HUES6 (cell line): ENCODE results near the gene E2F1.

Source experiments
- H3K27ac ChIP-seq: 2 replicates; pipeline ENCODE4 v1.7.0; 2013; ENCODE audit warnings: low read depth, mild to moderate bottlenecking, low read length, inconsistent platforms
- H3K27me3 ChIP-seq: 2 replicates; pipeline ENCODE4 v1.6.1; 2013; ENCODE audit warnings: low read length; ENCODE audit not compliant: control insufficient read depth, insufficient read depth
- H3K36me3 ChIP-seq: 2 replicates; pipeline ENCODE4 v1.6.1; 2013; ENCODE audit warnings: low read length; ENCODE audit not compliant: control insufficient read depth, insufficient read depth
- H3K4me1 ChIP-seq: 2 replicates; pipeline ENCODE4 v1.6.1; 2013; ENCODE audit warnings: low read length; ENCODE audit not compliant: control insufficient read depth, insufficient read depth
- H3K4me3 ChIP-seq: 2 replicates; pipeline ENCODE4 v1.5.1; 2013; ENCODE audit warnings: low read depth, low read length
- H3K9ac ChIP-seq: one replicate; pipeline ENCODE4 v1.6.1; 2013; ENCODE audit warnings: mild to moderate bottlenecking, low read length
- H3K9me3 ChIP-seq: 2 replicates; pipeline ENCODE4 v1.6.1; 2013; ENCODE audit warnings: low read depth, low read length; ENCODE audit not compliant: control insufficient read depth, insufficient read depth

E2F1 gene

DNA sequence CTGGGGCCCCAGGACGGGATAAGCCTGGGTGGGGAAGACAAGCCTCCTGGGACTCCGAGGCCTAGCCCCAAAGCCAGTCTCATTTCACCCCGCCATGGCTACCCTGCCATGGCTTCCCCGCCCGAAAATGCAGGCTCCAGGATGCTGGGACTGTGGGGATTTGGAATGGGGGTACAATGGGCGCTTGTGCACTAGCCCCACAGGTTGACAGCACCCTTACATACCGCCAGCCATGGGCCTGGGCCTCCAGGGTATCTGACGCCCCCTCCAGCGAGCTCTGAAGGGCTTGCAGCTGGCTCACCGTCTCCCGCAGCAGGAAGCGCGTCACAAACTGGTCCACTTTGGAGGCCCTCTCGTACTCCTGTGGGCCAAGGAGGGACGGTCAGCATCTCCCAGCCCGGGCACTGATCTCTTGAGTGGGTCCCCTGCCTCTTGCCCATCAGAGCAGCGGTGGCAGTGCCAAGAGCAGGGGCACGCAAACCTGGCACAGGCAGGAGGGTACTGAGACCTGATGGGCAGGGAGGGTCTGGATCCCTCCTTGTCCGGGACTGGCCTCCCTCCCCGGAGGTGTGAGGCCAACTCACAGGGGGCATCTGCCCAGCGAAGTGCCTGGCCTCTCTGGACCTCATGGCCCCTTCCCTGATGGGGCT, 26.0 kb downstream of the E2F1 start:
- H3K9ac ChIP-seq, result no peak overlapping the region
- peaks cover 19% of the 10 kb centered on the region for H3K4me1 ChIP-seq
- H3K36me3 ChIP-seq, result peaks cover 34% of the 10 kb centered on the region
- no peak overlapping the region for H3K4me3 ChIP-seq
- H3K27ac ChIP-seq, result no peak overlapping the region
- H3K9me3 ChIP-seq, result no peaks in the 10 kb centered on the region
- no peaks in the 10 kb centered on the region for H3K27me3 ChIP-seq

- no peak overlapping the region for H3K27ac ChIP-seq
- no peaks in the 10 kb centered on the region for H3K9me3 ChIP-seq
- peaks cover 13% of the 10 kb centered on the region for H3K4me1 ChIP-seq
- no peak overlapping the region for H3K9ac ChIP-seq
- H3K36me3 ChIP-seq, result peaks cover 34% of the 10 kb centered on the region
- no peaks in the 10 kb centered on the region for H3K27me3 ChIP-seq
- no peak overlapping the region for H3K4me3 ChIP-seq
Observed at GRCh38 chr20:33659341-33660034, 26.7 kb downstream of the E2F1 start.

DNA sequence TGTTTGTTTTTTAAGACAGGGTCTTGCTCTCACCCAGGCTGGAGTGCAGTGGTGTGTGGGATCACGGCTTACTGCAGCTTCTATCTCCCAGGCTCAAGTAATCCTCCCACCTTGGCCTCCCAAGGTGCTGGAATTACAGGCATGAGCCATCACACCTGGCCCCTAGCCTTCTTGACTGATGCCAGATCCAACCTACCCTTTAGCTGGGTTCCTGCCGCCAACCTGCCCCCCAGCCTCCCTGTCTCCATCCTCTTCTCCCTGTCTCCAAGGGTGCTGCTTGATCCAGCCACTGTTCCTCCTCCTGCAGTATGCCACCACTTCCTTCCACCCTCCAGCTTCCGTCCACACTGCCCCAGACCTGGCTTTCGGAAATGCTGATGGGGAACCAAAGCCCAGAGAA, 27.3 kb downstream of the E2F1 start:
- no peak overlapping the region for H3K4me3 ChIP-seq
- no peak overlapping the region for H3K9ac ChIP-seq
- peaks cover 34% of the 10 kb centered on the region for H3K36me3 ChIP-seq
- peaks cover 9% of the 10 kb centered on the region for H3K4me1 ChIP-seq
- H3K9me3 ChIP-seq, result no peaks in the 10 kb centered on the region
- H3K27ac ChIP-seq, result no peak overlapping the region
- H3K27me3 ChIP-seq, result no peaks in the 10 kb centered on the region

- Histone ChIP-seq H3K27ac (no peak overlapping the region), H3K27me3 (no peaks in the 10 kb centered on the region), H3K9ac (no peak overlapping the region), H3K4me1 (peaks cover 12% of the 10 kb centered on the region), H3K4me3 (no peak overlapping the region), H3K36me3 (peaks cover 34% of the 10 kb centered on the region), H3K9me3 (no peaks in the 10 kb centered on the region)
Observed at GRCh38 chr20:33658510-33658909, 27.7 kb downstream of the E2F1 start.

- Histone ChIP-seq H3K9ac (no peak overlapping the region), H3K9me3 (no peaks in the 10 kb centered on the region), H3K4me3 (no peak overlapping the region), H3K4me1 (peaks cover 13% of the 10 kb centered on the region), H3K27ac (no peak overlapping the region), H3K36me3 (peaks cover 34% of the 10 kb centered on the region), H3K27me3 (no peaks in the 10 kb centered on the region)
Observed at GRCh38 chr20:33657704-33658095, 28.5 kb downstream of the E2F1 start.

GRCh38 chr20:33656783-33657703, 29.1 kb downstream of the E2F1 start:
- peaks cover 11% of the 10 kb centered on the region for H3K4me1 ChIP-seq
- H3K9me3 ChIP-seq, result no peaks in the 10 kb centered on the region
- H3K4me3 ChIP-seq, result no peak overlapping the region
- H3K27me3 ChIP-seq, result no peaks in the 10 kb centered on the region
- H3K9ac ChIP-seq, result no peak overlapping the region
- no peak overlapping the region for H3K27ac ChIP-seq
- peaks cover 34% of the 10 kb centered on the region for H3K36me3 ChIP-seq

DNA sequence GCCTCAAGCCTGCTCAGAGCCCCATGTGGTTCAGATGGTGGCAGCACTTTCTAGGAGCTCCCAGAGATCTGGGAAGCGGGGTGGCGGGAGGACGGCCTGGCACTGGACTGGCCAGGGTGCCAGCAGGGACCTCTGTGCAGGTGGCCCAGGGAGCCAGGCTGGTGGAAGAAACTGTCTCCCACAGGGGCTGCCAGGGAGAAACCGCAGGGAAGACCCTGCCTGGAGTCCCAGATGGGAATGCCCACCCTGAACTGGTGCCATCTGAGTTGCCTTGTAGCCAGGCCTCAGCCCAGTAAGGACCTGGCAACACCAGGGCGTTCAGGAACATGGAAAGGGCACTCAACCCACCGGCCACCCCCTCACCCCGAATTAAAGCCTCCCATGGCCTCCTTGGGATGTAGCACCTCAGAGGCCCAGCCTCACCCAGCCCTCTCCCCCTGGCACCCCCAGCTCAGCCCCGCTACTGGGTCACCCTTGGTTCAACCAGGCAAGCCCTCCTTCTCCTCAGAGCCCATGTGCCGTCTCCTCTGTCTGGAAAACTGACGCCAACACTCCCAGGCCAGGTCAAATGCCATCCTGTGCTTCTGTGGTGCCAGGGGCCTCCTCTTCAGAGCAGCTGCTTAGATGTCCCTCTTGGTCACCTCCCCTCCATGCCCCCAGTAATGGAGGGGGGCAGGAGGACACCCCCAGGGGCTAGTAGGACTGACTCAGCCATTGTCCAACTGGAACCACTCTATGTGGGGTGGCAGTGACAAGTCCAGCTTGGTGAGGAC, 30.0 kb downstream of the E2F1 start:
- Histone ChIP-seq H3K4me1 (peaks cover 11% of the 10 kb centered on the region), H3K36me3 (peaks cover 34% of the 10 kb centered on the region), H3K9me3 (no peaks in the 10 kb centered on the region), H3K27ac (no peak overlapping the region), H3K4me3 (no peak overlapping the region), H3K9ac (no peak overlapping the region), H3K27me3 (no peaks in the 10 kb centered on the region)

- Histone ChIP-seq H3K27me3 (no peaks in the 10 kb centered on the region), H3K9me3 (no peaks in the 10 kb centered on the region), H3K9ac (no peak overlapping the region), H3K27ac (no peak overlapping the region), H3K4me3 (no peak overlapping the region), H3K4me1 (peaks cover 11% of the 10 kb centered on the region), H3K36me3 (peaks cover 28% of the 10 kb centered on the region)
Observed at GRCh38 chr20:33655164-33655563, 31.0 kb downstream of the E2F1 start.

DNA sequence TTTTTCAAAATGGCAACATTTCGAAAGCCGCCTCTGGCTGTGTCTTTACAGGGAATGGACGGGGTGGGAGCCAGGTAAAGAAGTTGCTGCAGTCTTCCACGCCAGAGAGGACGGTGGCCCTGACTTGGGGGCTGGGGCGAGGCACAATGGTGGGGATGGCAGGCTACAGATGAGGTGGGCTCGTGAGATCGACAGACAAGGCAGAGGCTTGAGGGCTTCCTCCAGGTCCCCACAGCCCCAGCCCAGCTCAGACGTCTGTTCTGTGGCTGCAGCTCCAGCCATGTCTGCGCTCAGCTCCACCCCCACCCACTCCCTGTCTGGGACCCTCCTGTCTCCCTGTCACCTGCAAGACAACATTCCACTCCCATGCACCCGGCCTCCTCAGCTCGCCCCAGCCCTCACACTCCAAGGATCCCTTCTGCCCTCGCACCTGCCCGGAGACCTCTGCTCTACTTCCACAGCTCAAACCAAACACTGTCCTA, 31.5 kb downstream of the E2F1 start:
- H3K27me3 ChIP-seq, result no peaks in the 10 kb centered on the region
- H3K27ac ChIP-seq, result no peak overlapping the region
- no peaks in the 10 kb centered on the region for H3K9me3 ChIP-seq
- H3K36me3 ChIP-seq, result peaks cover 24% of the 10 kb centered on the region
- H3K9ac ChIP-seq, result no peak overlapping the region
- no peak overlapping the region for H3K4me3 ChIP-seq
- peaks cover 11% of the 10 kb centered on the region for H3K4me1 ChIP-seq

DNA sequence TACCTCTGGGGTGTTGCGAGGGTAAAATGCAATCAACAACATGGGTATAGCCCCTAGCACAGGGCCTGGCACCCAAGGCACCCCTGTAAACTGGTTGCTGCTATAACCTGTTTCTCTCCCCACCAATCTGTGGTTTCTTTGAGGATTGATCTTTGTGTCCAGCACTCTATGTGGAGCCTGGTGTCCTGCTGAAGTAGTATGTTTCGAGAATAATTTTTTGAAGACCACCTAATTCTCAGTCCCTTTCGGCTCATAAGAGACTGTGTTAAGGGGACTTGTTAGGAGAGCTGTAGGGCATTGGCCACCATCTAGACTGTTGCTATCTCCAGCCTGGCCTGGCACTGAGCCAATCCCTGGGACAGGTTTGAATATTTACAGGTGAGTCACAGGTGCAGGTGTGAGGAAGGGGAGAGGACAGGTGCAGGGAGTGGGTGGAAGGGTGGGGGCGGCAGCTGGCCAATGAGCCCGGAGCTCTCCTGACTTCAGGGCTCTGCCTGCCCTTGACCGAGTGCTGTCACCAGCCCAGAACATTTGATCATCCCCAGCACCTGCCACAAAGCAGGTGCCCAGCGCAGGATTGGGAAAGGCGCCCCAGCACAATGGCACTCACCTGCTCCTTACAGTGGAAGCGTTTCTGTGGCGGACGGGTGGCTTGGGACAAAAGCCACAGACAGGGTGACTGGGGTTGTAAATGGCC, 32.1 kb downstream of the E2F1 start:
- Histone ChIP-seq H3K4me1 (peaks cover 11% of the 10 kb centered on the region), H3K27me3 (no peaks in the 10 kb centered on the region), H3K9ac (no peak overlapping the region), H3K4me3 (no peak overlapping the region), H3K27ac (no peak overlapping the region), H3K36me3 (peaks cover 22% of the 10 kb centered on the region), H3K9me3 (no peaks in the 10 kb centered on the region)
